ENCODE measurements around the gene IMMP2L.

IMMP2L gene

GRCh38 chr7:110842796-110843195 lies 719.5 kb downstream of the IMMP2L start:
- Histone ChIP-seq H3K36me3 (ENCODE audit: control insufficient read depth, insufficient read depth, low read length) (no peaks in the 10 kb centered on the region), H3K4me1 (ENCODE audit: control insufficient read depth, insufficient read depth, low read length) (peaks cover 7% of the 10 kb centered on the region), H3K9me3 (ENCODE audit: control insufficient read depth, low read length) (no peaks in the 10 kb centered on the region), H3K27ac (ENCODE audit: insufficient read depth, low read depth, low read length, poor library complexity, severe bottlenecking) (no peak overlapping the region), H3K27me3 (ENCODE audit: control insufficient read depth, insufficient read depth, low read length, poor library complexity, severe bottlenecking) (no peaks in the 10 kb centered on the region), H3K4me3 (ENCODE audit: insufficient read depth, low read depth, low read length) (no peak overlapping the region)
- 93 to 94% methylated on average over 4 of the region's 4 CpGs for WGBS, 2 experiments

GRCh38 chr7:110841840-110842545 lies 720.3 kb downstream of the IMMP2L start:
- no peaks in the 10 kb centered on the region for H3K27me3 ChIP-seq (ENCODE audit: control insufficient read depth, insufficient read depth, low read length, poor library complexity, severe bottlenecking)
- H3K4me3 ChIP-seq (ENCODE audit: insufficient read depth, low read depth, low read length), result no peak overlapping the region
- no peak overlapping the region for H3K27ac ChIP-seq (ENCODE audit: insufficient read depth, low read depth, low read length, poor library complexity, severe bottlenecking)
- 68 to 70% methylated on average over 3 of the region's 3 CpGs for WGBS, 2 experiments
- peaks cover 7% of the 10 kb centered on the region for H3K4me1 ChIP-seq (ENCODE audit: control insufficient read depth, insufficient read depth, low read length)
- no peaks in the 10 kb centered on the region for H3K36me3 ChIP-seq (ENCODE audit: control insufficient read depth, insufficient read depth, low read length)
- H3K9me3 ChIP-seq (ENCODE audit: control insufficient read depth, low read length), result no peaks in the 10 kb centered on the region

GRCh38 chr7:110839866-110840265 lies 722.4 kb downstream of the IMMP2L start:
- Histone ChIP-seq H3K27me3 (ENCODE audit: control insufficient read depth, insufficient read depth, low read length, poor library complexity, severe bottlenecking) (no peaks in the 10 kb centered on the region), H3K4me1 (ENCODE audit: control insufficient read depth, insufficient read depth, low read length) (peaks cover 7% of the 10 kb centered on the region), H3K27ac (ENCODE audit: insufficient read depth, low read depth, low read length, poor library complexity, severe bottlenecking) (no peak overlapping the region), H3K4me3 (ENCODE audit: insufficient read depth, low read depth, low read length) (no peak overlapping the region), H3K9me3 (ENCODE audit: control insufficient read depth, low read length) (no peaks in the 10 kb centered on the region), H3K36me3 (ENCODE audit: control insufficient read depth, insufficient read depth, low read length) (no peaks in the 10 kb centered on the region)
- 77 to 80% methylated on average over 5 of the region's 5 CpGs for WGBS, 2 experiments

- Histone ChIP-seq H3K36me3 (ENCODE audit: control insufficient read depth, insufficient read depth, low read length) (no peaks in the 10 kb centered on the region), H3K9me3 (ENCODE audit: control insufficient read depth, low read length) (no peaks in the 10 kb centered on the region), H3K4me3 (ENCODE audit: insufficient read depth, low read depth, low read length) (no peak overlapping the region), H3K27ac (ENCODE audit: insufficient read depth, low read depth, low read length, poor library complexity, severe bottlenecking) (no peak overlapping the region), H3K4me1 (ENCODE audit: control insufficient read depth, insufficient read depth, low read length) (no peaks in the 10 kb centered on the region), H3K27me3 (ENCODE audit: control insufficient read depth, insufficient read depth, low read length, poor library complexity, severe bottlenecking) (no peaks in the 10 kb centered on the region)
- 100% methylated on average over 1 of the region's 1 CpG; no CpG with 5 or more reads in 1 of the 2 experiments for WGBS, 2 experiments
Measured at GRCh38 chr7:110835849-110836248, 726.4 kb downstream of the IMMP2L start.

- no peaks in the 10 kb centered on the region for H3K4me1 ChIP-seq (ENCODE audit: control insufficient read depth, insufficient read depth, low read length)
- 97 to 100% methylated on average over 1 of the region's 1 CpG for WGBS, 2 experiments
- no peaks in the 10 kb centered on the region for H3K9me3 ChIP-seq (ENCODE audit: control insufficient read depth, low read length)
- no peak overlapping the region for H3K4me3 ChIP-seq (ENCODE audit: insufficient read depth, low read depth, low read length)
- H3K27ac ChIP-seq (ENCODE audit: insufficient read depth, low read depth, low read length, poor library complexity, severe bottlenecking), result no peak overlapping the region
- H3K27me3 ChIP-seq (ENCODE audit: control insufficient read depth, insufficient read depth, low read length, poor library complexity, severe bottlenecking), result no peaks in the 10 kb centered on the region
- no peaks in the 10 kb centered on the region for H3K36me3 ChIP-seq (ENCODE audit: control insufficient read depth, insufficient read depth, low read length)
Measured at GRCh38 chr7:110835218-110835617, 727.1 kb downstream of the IMMP2L start.

- Histone ChIP-seq H3K4me3 (ENCODE audit: insufficient read depth, low read depth, low read length) (no peak overlapping the region), H3K27me3 (ENCODE audit: control insufficient read depth, insufficient read depth, low read length, poor library complexity, severe bottlenecking) (no peaks in the 10 kb centered on the region), H3K27ac (ENCODE audit: insufficient read depth, low read depth, low read length, poor library complexity, severe bottlenecking) (no peak overlapping the region), H3K4me1 (ENCODE audit: control insufficient read depth, insufficient read depth, low read length) (no peaks in the 10 kb centered on the region), H3K9me3 (ENCODE audit: control insufficient read depth, low read length) (no peaks in the 10 kb centered on the region), H3K36me3 (ENCODE audit: control insufficient read depth, insufficient read depth, low read length) (no peaks in the 10 kb centered on the region)
- 91 to 100% methylated on average over 1 to 3 of the region's 3 CpGs for WGBS, 2 experiments
Measured at GRCh38 chr7:110831419-110831818, 730.9 kb downstream of the IMMP2L start.

- no peaks in the 10 kb centered on the region for H3K36me3 ChIP-seq (ENCODE audit: control insufficient read depth, insufficient read depth, low read length)
- no peaks in the 10 kb centered on the region for H3K4me1 ChIP-seq (ENCODE audit: control insufficient read depth, insufficient read depth, low read length)
- WGBS, 2 experiments, result 90 to 94% methylated on average over 5 of the region's 5 CpGs
- no peak overlapping the region for H3K4me3 ChIP-seq (ENCODE audit: insufficient read depth, low read depth, low read length)
- no peaks in the 10 kb centered on the region for H3K27me3 ChIP-seq (ENCODE audit: control insufficient read depth, insufficient read depth, low read length, poor library complexity, severe bottlenecking)
- no peak overlapping the region for H3K27ac ChIP-seq (ENCODE audit: insufficient read depth, low read depth, low read length, poor library complexity, severe bottlenecking)
- H3K9me3 ChIP-seq (ENCODE audit: control insufficient read depth, low read length), result no peaks in the 10 kb centered on the region
Measured at GRCh38 chr7:110830778-110831177, 731.5 kb downstream of the IMMP2L start.

- WGBS, 2 experiments, result 91 to 95% methylated on average over 2 of the region's 2 CpGs
- no peaks in the 10 kb centered on the region for H3K36me3 ChIP-seq (ENCODE audit: control insufficient read depth, insufficient read depth, low read length)
- H3K27ac ChIP-seq (ENCODE audit: insufficient read depth, low read depth, low read length, poor library complexity, severe bottlenecking), result no peak overlapping the region
- H3K4me3 ChIP-seq (ENCODE audit: insufficient read depth, low read depth, low read length), result no peak overlapping the region
- no peaks in the 10 kb centered on the region for H3K4me1 ChIP-seq (ENCODE audit: control insufficient read depth, insufficient read depth, low read length)
- H3K9me3 ChIP-seq (ENCODE audit: control insufficient read depth, low read length), result no peaks in the 10 kb centered on the region
- H3K27me3 ChIP-seq (ENCODE audit: control insufficient read depth, insufficient read depth, low read length, poor library complexity, severe bottlenecking), result no peaks in the 10 kb centered on the region
Measured at GRCh38 chr7:110827936-110828335, 734.4 kb downstream of the IMMP2L start.

- Histone ChIP-seq H3K4me1 (ENCODE audit: control insufficient read depth, insufficient read depth, low read length) (no peaks in the 10 kb centered on the region), H3K36me3 (ENCODE audit: control insufficient read depth, insufficient read depth, low read length) (no peaks in the 10 kb centered on the region), H3K27ac (ENCODE audit: insufficient read depth, low read depth, low read length, poor library complexity, severe bottlenecking) (no peak overlapping the region), H3K27me3 (ENCODE audit: control insufficient read depth, insufficient read depth, low read length, poor library complexity, severe bottlenecking) (no peaks in the 10 kb centered on the region), H3K4me3 (ENCODE audit: insufficient read depth, low read depth, low read length) (no peak overlapping the region), H3K9me3 (ENCODE audit: control insufficient read depth, low read length) (no peaks in the 10 kb centered on the region)
- WGBS, 2 experiments, result 97 to 100% methylated on average over 1 of the region's 1 CpG
Measured at GRCh38 chr7:110827287-110827855, 734.9 kb downstream of the IMMP2L start.

GRCh38 chr7:110813986-110814385 lies 748.3 kb downstream of the IMMP2L start:
- 88 to 96% methylated on average over 2 of the region's 2 CpGs for WGBS, 2 experiments

More at GRCh38 chr7:110813986-110814385, 748.3 kb downstream of the IMMP2L start:
- H3K27ac ChIP-seq (ENCODE audit: insufficient read depth, low read depth, low read length, poor library complexity, severe bottlenecking), result no peak overlapping the region
- H3K4me1 ChIP-seq (ENCODE audit: control insufficient read depth, insufficient read depth, low read length), result no peaks in the 10 kb centered on the region
- H3K4me3 ChIP-seq (ENCODE audit: insufficient read depth, low read depth, low read length), result no peak overlapping the region
- H3K27me3 ChIP-seq (ENCODE audit: control insufficient read depth, insufficient read depth, low read length, poor library complexity, severe bottlenecking), result no peaks in the 10 kb centered on the region
- H3K36me3 ChIP-seq (ENCODE audit: control insufficient read depth, insufficient read depth, low read length), result no peaks in the 10 kb centered on the region
- H3K9me3 ChIP-seq (ENCODE audit: control insufficient read depth, low read length), result no peaks in the 10 kb centered on the region
